ENCODE data around the gene NPS.

NPS gene

GRCh38 chr10:127563718-127564553 is 14.8 kb downstream of the NPS start:
- no peak for DNase-seq

- DNase-seq = no peak
Measured at GRCh38 chr10:127564644-127565043, 15.5 kb downstream of the NPS start.

GRCh38 chr10:127565583-127565982 is 16.5 kb downstream of the NPS start:
- no peak for DNase-seq

GRCh38 chr10:127569210-127569609 is 20.1 kb downstream of the NPS start:
- DNase-seq = no peak

DNA sequence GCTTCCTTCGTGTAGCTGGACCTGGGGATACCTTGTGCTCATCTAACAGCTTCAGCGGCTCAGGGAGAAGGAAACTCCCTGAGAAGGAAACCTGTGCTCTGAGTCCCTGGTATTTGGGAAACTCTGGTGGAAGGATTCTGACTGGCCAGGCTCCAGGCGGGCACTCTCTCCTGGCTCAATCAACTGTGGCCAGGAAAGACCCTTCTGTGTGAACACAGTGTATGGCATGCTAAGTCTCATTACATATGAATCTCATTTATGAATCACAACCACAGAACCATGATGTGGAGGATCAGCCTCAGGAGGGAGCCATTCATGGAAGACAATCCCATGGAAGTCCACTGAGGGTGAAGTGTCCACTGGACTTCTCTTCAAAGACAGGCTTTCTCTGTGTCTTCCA is 20.9 kb downstream of the NPS start:
- DNase-seq = no peak

- DNase-seq = no peak
Measured at GRCh38 chr10:127571386-127571785, 22.3 kb downstream of the NPS start.

GRCh38 chr10:127576051-127576450 is 26.9 kb downstream of the NPS start:
- no peak for DNase-seq

DNA sequence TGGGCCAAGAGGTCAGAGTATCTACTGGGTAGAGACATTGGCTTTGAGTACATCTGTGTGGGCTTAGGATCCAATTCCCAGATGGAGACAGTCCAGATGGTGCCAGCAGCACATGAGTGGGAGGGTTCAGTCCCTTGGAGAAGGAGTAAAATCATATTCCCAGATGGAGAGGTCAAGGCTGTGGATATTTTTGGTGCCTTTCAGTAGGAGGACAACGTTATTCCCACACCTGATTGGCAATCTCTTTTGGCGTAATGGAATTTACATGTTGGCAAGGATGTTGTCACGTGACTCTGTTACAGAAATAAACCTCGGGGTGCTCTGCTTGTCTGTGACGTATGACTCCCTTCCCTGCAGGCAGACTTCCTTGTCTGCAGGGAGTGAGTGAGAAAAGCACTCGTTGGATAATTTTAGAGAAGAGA is 27.6 kb downstream of the NPS start:
- DNase-seq = no peak

GRCh38 chr10:127577376-127578258 is 28.5 kb downstream of the NPS start:
- no peak for DNase-seq

GRCh38 chr10:127578259-127578960 is 29.3 kb downstream of the NPS start:
- DNase-seq = no peak

- no peak for DNase-seq
Measured at GRCh38 chr10:127578961-127579305, 29.8 kb downstream of the NPS start.

DNA sequence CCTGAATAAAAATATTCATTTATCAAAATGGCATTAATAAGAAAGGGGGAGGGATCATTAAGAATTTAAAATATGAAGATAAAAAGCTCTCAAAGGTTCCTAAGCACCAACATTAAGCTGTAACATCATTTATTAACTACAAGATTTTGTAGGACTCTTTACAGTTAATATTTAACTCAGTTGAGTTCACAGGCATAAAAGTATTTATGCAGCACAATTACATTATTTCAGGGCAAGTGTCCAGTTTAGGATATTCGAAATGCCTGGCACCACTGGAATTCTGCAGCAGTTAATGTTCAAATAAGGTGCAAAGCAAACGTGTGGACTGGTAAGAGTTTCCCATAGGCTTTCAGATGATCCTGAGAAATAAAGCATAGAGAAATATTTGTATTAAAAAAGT is 30.5 kb downstream of the NPS start:
- DNase-seq = no peak

DNA sequence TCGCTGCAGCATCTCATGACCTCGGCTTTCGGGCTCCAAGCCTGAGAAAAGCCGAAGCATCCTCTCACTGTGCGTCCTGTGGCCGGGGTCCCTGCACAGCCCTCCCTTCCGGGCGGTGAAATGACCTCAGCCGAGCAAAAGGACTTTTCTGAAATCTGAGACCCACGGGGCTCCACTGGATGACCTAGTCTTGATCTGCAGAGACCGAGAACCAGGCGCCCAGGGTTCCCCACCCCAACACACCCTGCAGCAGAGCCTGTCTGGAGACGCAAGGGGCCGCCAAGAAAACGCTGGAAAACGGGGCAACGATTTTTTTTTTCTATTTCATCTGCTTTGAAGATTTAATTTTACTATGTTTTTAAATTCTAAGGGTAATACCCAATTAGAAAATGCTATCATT is 31.7 kb downstream of the NPS start:
- DNase-seq = no peak

- no peak for DNase-seq
Measured at GRCh38 chr10:127585519-127586023, 36.5 kb downstream of the NPS start.

- no peak for DNase-seq
Measured at GRCh38 chr10:127587668-127588365, 38.7 kb downstream of the NPS start.

DNA sequence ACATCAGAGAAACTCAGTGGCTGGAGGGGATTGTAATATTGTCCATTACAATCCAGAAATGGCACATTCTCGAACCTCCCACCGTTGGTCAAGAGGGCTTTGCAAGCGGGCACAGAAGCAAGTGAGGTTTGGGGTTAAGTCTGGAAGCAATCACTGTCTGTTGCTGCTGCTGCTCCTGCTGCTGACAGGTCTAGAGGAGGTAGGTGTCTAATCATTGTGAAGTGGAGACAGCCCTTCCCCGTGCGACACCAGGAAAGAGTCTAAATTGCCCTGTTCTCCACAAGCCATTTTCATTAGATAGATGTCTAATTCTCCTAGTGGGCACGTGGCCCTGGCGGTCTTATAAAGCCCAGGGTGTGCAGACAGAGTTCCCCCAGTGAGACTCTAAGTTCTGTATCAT is 43.5 kb downstream of the NPS start:
- DNase-seq = no peak

- no peak for DNase-seq
Measured at GRCh38 chr10:127600479-127600878, 51.4 kb downstream of the NPS start.

Data from NCI-H226 (cell line).